HG02870 (cell line): Measurements from ENCODE around the gene C21orf58.

Experiments used
- ATAC-seq: cut with Tn5 transposase; IDR thresholded peaks from one replicate; pipeline ENCODE4 v1.9.1; 2021; ENCODE audit warnings: mild to moderate bottlenecking, moderate library complexity; ENCODE audit not compliant: unreplicated experiment

C21orf58 gene

GRCh38 chr21:46297338-46298271 is 26.1 kb downstream of the C21orf58 start:
- no peak for ATAC-seq

GRCh38 chr21:46295996-46296752 is 27.5 kb downstream of the C21orf58 start:
- no peak for ATAC-seq

GRCh38 chr21:46295177-46295770 is 28.4 kb downstream of the C21orf58 start:
- ATAC-seq: no peak

- no peak for ATAC-seq
These were observed 29.0 kb downstream of the C21orf58 start for GRCh38 chr21:46294647-46295176.

GRCh38 chr21:46291561-46291960 is 32.1 kb downstream of the C21orf58 start:
- ATAC-seq: no peak

- no peak for ATAC-seq
These were observed 34.0 kb downstream of the C21orf58 start for GRCh38 chr21:46289655-46290179.

GRCh38 chr21:46287541-46287940 is 36.1 kb downstream of the C21orf58 start:
- no peak for ATAC-seq

- ATAC-seq: no peak
These were observed 37.0 kb downstream of the C21orf58 start for GRCh38 chr21:46286648-46287002.

- peak; percentile 79 for ATAC-seq
These were observed 37.7 kb downstream of the C21orf58 start, which contains the start of gene YBEY for GRCh38 chr21:46285761-46286647. YBEY (plus strand) TSS chr21:46286342; CDS start chr21:46286914, 572 bp downstream.

- ATAC-seq: no peak
These were observed 38.4 kb downstream of the C21orf58 start, which contains the start of gene MCM3AP for GRCh38 chr21:46285206-46285661. MCM3AP (minus strand) TSS chr21:46285611; CDS start chr21:46285286, 325 bp downstream.

- ATAC-seq: no peak
These were observed 38.9 kb downstream of the C21orf58 start for GRCh38 chr21:46284733-46285132.

- ATAC-seq: no peak
These were observed 39.5 kb downstream of the C21orf58 start for GRCh38 chr21:46284077-46284644.

GRCh38 chr21:46274797-46275390 is 48.8 kb downstream of the C21orf58 start:
- ATAC-seq: no peak

- ATAC-seq: no peak
These were observed 50.3 kb downstream of the C21orf58 start for GRCh38 chr21:46273341-46273740.

GRCh38 chr21:46269466-46269865 is 54.2 kb downstream of the C21orf58 start:
- no peak for ATAC-seq

- ATAC-seq: no peak
These were observed 55.3 kb downstream of the C21orf58 start for GRCh38 chr21:46268371-46268770.

- ATAC-seq: no peak
These were observed 56.7 kb downstream of the C21orf58 start for GRCh38 chr21:46266946-46267345.

- ATAC-seq: no peak
These were observed 57.7 kb downstream of the C21orf58 start for GRCh38 chr21:46265736-46266525.
